Activated CD4-positive, alpha-beta T cell treated with anti-CD3 and anti-CD28 coated beads for 36 hours (primary cell): ENCODE data around the gene PAFAH1B2. TPM values are rescaled to one million over a fixed set of nuclear protein-coding genes. Genes with fewer than 3 reads are reported as not detected.

Experiments used
- ATAC-seq: fragments of 200-7000 bp; cut with Tn5 transposase; one replicate; pipeline ENCODE4 v1.10.0; 2021; ENCODE audit warnings: mild to moderate bottlenecking, moderate library complexity
- CTCF ChIA-PET: fragments of 350-600 bp; sonication (Branson Sonifier 250); formaldehyde crosslinking; loops from one replicate; lab custom pipeline; 2021; ENCODE audit warnings: antibody characterized with exemption; lab: Charles Lee
- POLR2A ChIA-PET: fragments of 350-600 bp; sonication (Branson Sonifier 250); formaldehyde crosslinking; loops from one replicate; lab custom pipeline; 2021; ENCODE audit warnings: antibody characterized with exemption, inconsistent platforms; lab: Charles Lee
- DNase-seq: peaks from one replicate; pipeline ENCODE4 v3.0.0-alpha.2; 2020
- H3K27ac Mint-ChIP-seq: one replicate; pipeline ENCODE4 v1.8.0; 2021; ENCODE audit warnings: mixed read lengths
- H3K27me3 Mint-ChIP-seq: one replicate; pipeline ENCODE4 v1.8.0; 2021; ENCODE audit warnings: mixed read lengths
- H3K36me3 Mint-ChIP-seq: one replicate; pipeline ENCODE4 v1.8.0; 2021; ENCODE audit warnings: low read depth, mixed read lengths
- H3K4me1 Mint-ChIP-seq: one replicate; pipeline ENCODE4 v1.8.0; 2021; ENCODE audit warnings: mixed read lengths
- H3K4me3 Mint-ChIP-seq: one replicate; pipeline ENCODE4 v1.8.0; 2021; ENCODE audit warnings: mild to moderate bottlenecking, moderate library complexity, mixed read lengths
- H3K9me3 Mint-ChIP-seq: one replicate; pipeline ENCODE4 v1.8.0; 2021; ENCODE audit warnings: low read depth, mixed read lengths
- intact Hi-C, 2 experiments: fragments of 100-400 bp; cut with DNase I in 1 of 2; cut with micrococcal nuclease in 1 of 2; formaldehyde crosslinking; loops; one replicate each; pipeline versions ENCODE4 v1.14.2 to v1.15.1; 2022 to 2024; cut with DNase I, micrococcal nuclease
- total RNA-seq, 2 experiments: library from RNA; stranded (reverse); gene quantifications; one replicate each; pipeline ENCODE4 v1.2.3, GENCODE V29; 2021

PAFAH1B2 gene
- total RNA-seq, 2 experiments from 2014 or later: 44.8 to 57.5 TPM

- intact Hi-C loops: no loop called here
- DNase-seq (no peak), ATAC-seq (no peak)
- ChIA-PET POLR2A (no interaction called here), CTCF (no interaction called here)
- Mint-ChIP-seq H3K36me3 (peaks cover 3% of the 10 kb centered on the region), H3K4me3 (no peak overlapping the region), H3K9me3 (no peaks in the 10 kb centered on the region), H3K27ac (no peak overlapping the region), H3K27me3 (no peaks in the 10 kb centered on the region), H3K4me1 (no peaks in the 10 kb centered on the region)
Observed at GRCh38 chr11:117197006-117197405, 52.9 kb downstream of the PAFAH1B2 start.

- H3K4me3 Mint-ChIP-seq: no peak overlapping the region
- peaks cover 3% of the 10 kb centered on the region for H3K36me3 Mint-ChIP-seq
- H3K9me3 Mint-ChIP-seq: no peaks in the 10 kb centered on the region
- H3K27ac Mint-ChIP-seq: no peak overlapping the region
- ChIA-PET POLR2A (no interaction called here), CTCF (interaction anchor here (0.7 kb wide), 1 partner anchor 16 kb away, joined by 3 read pairs; no protein-coding TSS in a partner anchor)
- ATAC-seq: no peak
- intact Hi-C loops: no loop called here
- H3K4me1 Mint-ChIP-seq: no peaks in the 10 kb centered on the region
- H3K27me3 Mint-ChIP-seq: no peaks in the 10 kb centered on the region
- no peak for DNase-seq
Observed at GRCh38 chr11:117197516-117198456, 53.7 kb downstream of the PAFAH1B2 start.

DNA sequence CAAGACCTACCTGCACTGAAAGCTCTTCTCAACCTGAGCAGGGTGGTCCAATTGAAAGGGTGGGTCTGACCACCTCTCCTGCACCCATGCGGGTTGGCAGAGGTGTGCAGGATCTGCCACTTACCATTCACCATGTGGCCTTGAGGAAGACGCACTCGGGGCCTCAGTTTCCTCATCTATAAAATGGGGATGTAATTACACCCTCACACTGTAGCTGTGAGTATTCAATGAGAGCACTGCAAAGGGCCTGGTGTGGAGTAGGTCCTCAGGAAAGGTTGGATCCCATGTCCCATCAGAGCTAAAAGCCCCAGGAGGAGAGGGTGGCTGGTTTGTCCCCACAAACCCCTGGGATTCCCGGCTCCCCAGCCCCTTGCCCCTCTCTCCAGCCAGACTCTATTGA, 54.5 kb downstream of the PAFAH1B2 start:
- H3K27me3 Mint-ChIP-seq: no peaks in the 10 kb centered on the region
- ATAC-seq (no peak), DNase-seq (no peak)
- POLR2A ChIA-PET: no interaction called here
- no peak overlapping the region for H3K27ac Mint-ChIP-seq
- H3K4me1 Mint-ChIP-seq: no peaks in the 10 kb centered on the region
- H3K36me3 Mint-ChIP-seq: peaks cover 3% of the 10 kb centered on the region
- no peaks in the 10 kb centered on the region for H3K9me3 Mint-ChIP-seq
- CTCF ChIA-PET: interaction anchor here (0.7 to 1.1 kb wide), 2 partner anchors 15 to 28 kb away, joined by 3 read pairs; no protein-coding TSS in a partner anchor
- H3K4me3 Mint-ChIP-seq: no peak overlapping the region
- intact Hi-C loops: no loop called here

DNA sequence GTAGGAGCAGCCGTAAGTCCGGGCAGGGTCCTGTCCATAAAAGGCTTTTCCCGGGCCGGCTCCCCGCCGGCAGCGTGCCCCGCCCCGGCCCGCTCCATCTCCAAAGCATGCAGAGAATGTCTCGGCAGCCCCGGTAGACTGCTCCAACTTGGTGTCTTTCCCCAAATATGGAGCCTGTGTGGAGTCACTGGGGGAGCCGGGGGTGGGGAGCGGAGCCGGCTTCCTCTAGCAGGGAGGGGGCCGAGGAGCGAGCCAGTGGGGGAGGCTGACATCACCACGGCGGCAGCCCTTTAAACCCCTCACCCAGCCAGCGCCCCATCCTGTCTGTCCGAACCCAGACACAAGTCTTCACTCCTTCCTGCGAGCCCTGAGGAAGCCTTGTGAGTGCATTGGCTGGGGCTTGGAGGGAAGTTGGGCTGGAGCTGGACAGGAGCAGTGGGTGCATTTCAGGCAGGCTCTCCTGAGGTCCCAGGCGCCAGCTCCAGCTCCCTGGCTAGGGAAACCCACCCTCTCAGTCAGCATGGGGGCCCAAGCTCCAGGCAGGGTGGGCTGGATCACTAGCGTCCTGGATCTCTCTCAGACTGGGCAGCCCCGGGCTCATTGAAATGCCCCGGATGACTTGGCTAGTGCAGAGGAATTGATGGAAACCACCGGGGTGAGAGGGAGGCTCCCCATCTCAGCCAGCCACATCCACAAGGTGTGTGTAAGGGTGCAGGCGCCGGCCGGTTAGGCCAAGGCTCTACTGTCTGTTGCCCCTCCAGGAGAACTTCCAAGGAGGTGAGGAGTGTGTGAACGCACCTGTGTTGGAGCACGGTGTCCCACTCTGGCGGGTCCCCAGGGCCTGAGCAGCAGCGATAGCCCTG, 55.2 kb downstream of the PAFAH1B2 start, which contains the start of gene TAGLN:
Gene TAGLN, plus strand, starts transcription at position 318 of the 863 bp plus-strand sequence. CDS start 3,644 bp downstream, outside the sequence.
- Mint-ChIP-seq H3K27ac (no peak within 1 kb of the TSS), H3K4me3 (no peak within 1 kb of the TSS), H3K4me1 (no peaks in the 10 kb centered on the region), H3K9me3 (no peaks in the 10 kb centered on the region), H3K36me3 (peaks cover 6% of the 10 kb centered on the region), H3K27me3 (no peaks in the 10 kb centered on the region)
- intact Hi-C loops: no loop called here
- ATAC-seq (peak; percentile 25), DNase-seq (no peak)
- ChIA-PET POLR2A (interaction anchor here (0.5 kb wide), 1 partner anchor 12 kb away, joined by 4 read pairs; no protein-coding TSS in a partner anchor), CTCF (interaction anchor here (1.1 kb wide), 1 partner anchor 27 kb away, joined by 3 read pairs; no protein-coding TSS in a partner anchor)

GRCh38 chr11:117199916-117200812, 56.1 kb downstream of the PAFAH1B2 start:
- no peaks in the 10 kb centered on the region for H3K4me1 Mint-ChIP-seq
- peaks cover 11% of the 10 kb centered on the region for H3K36me3 Mint-ChIP-seq
- ATAC-seq (no peak), DNase-seq (no peak)
- no peak overlapping the region for H3K4me3 Mint-ChIP-seq
- no peak overlapping the region for H3K27ac Mint-ChIP-seq
- no peaks in the 10 kb centered on the region for H3K9me3 Mint-ChIP-seq
- intact Hi-C loops: no loop called here
- POLR2A ChIA-PET: interaction anchor here (0.5 kb wide), 1 partner anchor 11 kb away, joined by 4 read pairs; no protein-coding TSS in a partner anchor
- CTCF ChIA-PET: interaction anchor here (1.1 kb wide), 1 partner anchor 26 kb away, joined by 3 read pairs; no protein-coding TSS in a partner anchor
- no peaks in the 10 kb centered on the region for H3K27me3 Mint-ChIP-seq

DNA sequence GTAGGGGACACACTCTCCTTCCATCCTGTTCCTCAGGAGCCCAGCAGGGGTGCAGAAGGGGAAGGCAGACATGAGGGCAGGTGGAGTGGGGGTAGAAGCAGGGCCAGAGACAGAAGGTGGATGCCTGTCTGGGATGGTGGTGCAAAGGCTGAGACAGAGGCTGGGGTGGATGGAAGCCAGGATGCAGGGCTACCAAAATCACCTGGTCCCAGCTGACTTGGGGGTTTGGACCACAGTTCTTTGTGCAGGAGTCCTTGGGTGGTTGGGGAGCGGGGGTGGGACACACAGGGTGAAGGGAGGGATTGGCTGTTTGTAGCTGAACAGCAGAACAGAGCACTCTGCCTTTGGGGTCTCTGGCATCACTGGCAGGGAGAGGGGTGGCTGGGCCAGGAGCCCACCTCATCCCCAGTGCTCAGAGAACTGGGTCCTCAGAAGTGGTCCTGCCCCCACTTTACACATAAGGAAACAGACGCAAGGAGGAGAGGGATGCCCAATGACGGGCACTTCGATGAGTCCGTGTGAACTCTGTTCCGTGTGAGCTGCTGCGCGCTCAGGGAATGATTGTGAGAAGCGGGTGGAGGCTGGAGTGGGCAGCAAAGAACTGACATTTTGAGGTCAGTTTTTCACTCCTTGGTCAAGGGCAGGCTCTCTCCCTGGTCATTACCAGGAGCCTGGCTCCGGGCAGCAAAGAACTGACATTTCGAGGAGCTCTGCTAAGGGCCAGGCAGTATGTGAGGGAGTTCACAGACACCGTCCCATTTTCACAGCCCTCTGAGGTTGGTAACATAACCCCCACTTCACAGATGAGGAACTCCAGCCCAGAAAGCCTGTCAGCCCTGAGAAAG, 56.9 kb downstream of the PAFAH1B2 start:
- Mint-ChIP-seq H3K27ac (no peak overlapping the region), H3K36me3 (peaks cover 13% of the 10 kb centered on the region), H3K4me3 (no peak overlapping the region), H3K27me3 (no peaks in the 10 kb centered on the region), H3K4me1 (no peaks in the 10 kb centered on the region), H3K9me3 (no peaks in the 10 kb centered on the region)
- DNase-seq: no peak
- ChIA-PET CTCF (interaction anchor here (0.6 to 1.0 kb wide), 4 partner anchors 23 to 441 kb away, joined by 3 to 4 read pairs (median 3); partner anchors contain the start of gene SIDT2), POLR2A (no interaction called here)
- ATAC-seq: no peak
- intact Hi-C loops: no loop called here

DNA sequence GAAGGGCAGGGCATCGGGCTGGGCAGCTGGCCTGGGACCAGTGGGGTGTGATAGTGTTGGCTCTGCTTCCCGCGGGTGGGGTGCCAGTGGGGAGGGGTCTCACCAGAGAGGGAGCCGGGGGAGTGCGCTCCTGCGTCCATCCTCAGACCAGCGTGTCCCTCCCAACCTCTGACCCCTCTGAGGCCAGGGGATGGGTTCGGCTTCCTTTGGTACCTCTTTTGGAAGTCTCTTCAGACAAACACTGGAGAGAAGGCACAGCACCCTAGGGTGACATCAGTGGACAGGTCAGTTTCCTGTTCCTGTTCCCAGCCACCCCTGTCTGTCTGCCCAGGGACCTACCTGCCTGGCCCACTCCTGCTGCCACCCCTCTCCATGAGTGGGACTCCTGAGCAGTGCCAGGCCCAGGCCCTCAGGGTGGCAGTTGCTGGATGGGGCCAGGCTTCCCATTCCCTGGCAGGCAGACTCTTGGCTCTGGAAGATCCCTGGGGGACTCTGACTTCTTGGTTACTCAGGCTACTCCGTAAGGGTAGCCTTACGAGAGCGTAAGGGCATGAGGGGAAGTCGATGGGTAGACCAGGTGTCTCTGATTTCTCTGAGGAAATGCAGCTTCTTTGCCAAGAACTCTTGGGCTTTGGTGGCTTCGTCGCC, 57.7 kb downstream of the PAFAH1B2 start:
- no peak for ATAC-seq
- Mint-ChIP-seq H3K27me3 (no peaks in the 10 kb centered on the region), H3K9me3 (no peaks in the 10 kb centered on the region), H3K4me3 (no peak overlapping the region), H3K4me1 (no peaks in the 10 kb centered on the region), H3K36me3 (peaks cover 14% of the 10 kb centered on the region), H3K27ac (no peak overlapping the region)
- CTCF ChIA-PET: interaction anchor here (0.6 to 1.0 kb wide), 4 partner anchors 9 to 25 kb away, joined by 3 read pairs; partner anchors contain the start of gene SIDT2
- DNase-seq: no peak
- POLR2A ChIA-PET: no interaction called here
- intact Hi-C loops: no loop called here

DNA sequence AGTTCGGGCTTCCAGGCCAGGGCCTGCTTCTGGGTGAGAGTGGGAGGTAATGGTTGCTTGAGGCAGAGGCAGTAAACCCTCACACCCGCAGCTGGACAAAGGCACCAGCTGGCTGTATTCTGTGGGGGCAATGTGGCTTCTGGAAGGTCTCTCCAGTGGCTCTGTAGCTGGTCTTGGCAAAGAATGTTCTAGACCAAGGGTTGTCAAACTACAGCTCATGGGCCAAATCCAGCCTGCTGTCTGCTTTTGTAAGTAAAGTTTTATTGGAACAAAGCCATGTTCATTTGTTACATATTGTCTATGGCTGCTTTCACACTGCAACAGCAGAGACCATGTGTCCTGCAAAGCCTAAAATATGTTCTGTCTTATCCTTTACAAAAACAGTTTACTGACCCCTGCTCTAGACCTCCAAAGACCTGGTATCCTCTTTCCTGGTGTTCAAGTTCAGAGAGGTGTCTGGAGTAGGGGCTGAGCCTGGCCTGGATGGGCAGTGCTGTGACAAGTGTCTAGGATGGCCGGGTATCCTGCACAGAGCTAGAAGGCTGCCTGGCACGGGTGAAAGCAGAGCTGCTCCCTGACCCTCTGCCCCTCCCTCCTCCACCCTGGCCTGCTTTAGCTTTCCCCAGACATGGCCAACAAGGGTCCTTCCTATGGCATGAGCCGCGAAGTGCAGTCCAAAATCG, 58.4 kb downstream of the PAFAH1B2 start:
- DNase-seq (no peak), ATAC-seq (no peak)
- Mint-ChIP-seq H3K4me3 (no peak overlapping the region), H3K27me3 (no peaks in the 10 kb centered on the region), H3K9me3 (no peaks in the 10 kb centered on the region), H3K36me3 (peaks cover 14% of the 10 kb centered on the region), H3K4me1 (no peaks in the 10 kb centered on the region), H3K27ac (peak overlapping the region; percentile 8)
- ChIA-PET CTCF (interaction anchor here (0.9 kb wide), 2 partner anchors 10 to 13 kb away, joined by 3 read pairs; no protein-coding TSS in a partner anchor), POLR2A (interaction anchor here (0.6 kb wide), 1 partner anchor 63 kb away, joined by 3 read pairs; no protein-coding TSS in a partner anchor)
- intact Hi-C loops: no loop called here

DNA sequence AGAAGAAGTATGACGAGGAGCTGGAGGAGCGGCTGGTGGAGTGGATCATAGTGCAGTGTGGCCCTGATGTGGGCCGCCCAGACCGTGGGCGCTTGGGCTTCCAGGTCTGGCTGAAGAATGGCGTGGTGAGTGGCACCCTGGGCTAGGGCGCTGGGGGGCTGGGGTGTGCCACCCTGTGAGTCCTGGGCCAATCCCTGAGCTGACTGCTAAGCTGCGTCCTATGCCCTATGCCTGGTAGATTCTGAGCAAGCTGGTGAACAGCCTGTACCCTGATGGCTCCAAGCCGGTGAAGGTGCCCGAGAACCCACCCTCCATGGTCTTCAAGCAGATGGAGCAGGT, 59.0 kb downstream of the PAFAH1B2 start:
- DNase-seq: no peak
- no peak for ATAC-seq
- CTCF ChIA-PET: interaction anchor here (0.9 kb wide), 1 partner anchor 12 kb away, joined by 3 read pairs; no protein-coding TSS in a partner anchor
- H3K4me1 Mint-ChIP-seq: no peaks in the 10 kb centered on the region
- no peak overlapping the region for H3K4me3 Mint-ChIP-seq
- H3K36me3 Mint-ChIP-seq: peaks cover 14% of the 10 kb centered on the region
- no peaks in the 10 kb centered on the region for H3K9me3 Mint-ChIP-seq
- POLR2A ChIA-PET: interaction anchor here (0.6 kb wide), 1 partner anchor 64 kb away, joined by 3 read pairs; no protein-coding TSS in a partner anchor
- intact Hi-C loops: no loop called here
- no peaks in the 10 kb centered on the region for H3K27me3 Mint-ChIP-seq
- peak overlapping the region; percentile 8 for H3K27ac Mint-ChIP-seq
